NCI-H1092 treated with DMSO at 0.1 percent for 48 hours (cell line): ENCODE results near the gene RARB.

Source experiments
- DNase-seq: peaks from one replicate; lab custom pipeline; 2025; lab: John Stamatoyannopoulos, UW

The RARB gene

DNA sequence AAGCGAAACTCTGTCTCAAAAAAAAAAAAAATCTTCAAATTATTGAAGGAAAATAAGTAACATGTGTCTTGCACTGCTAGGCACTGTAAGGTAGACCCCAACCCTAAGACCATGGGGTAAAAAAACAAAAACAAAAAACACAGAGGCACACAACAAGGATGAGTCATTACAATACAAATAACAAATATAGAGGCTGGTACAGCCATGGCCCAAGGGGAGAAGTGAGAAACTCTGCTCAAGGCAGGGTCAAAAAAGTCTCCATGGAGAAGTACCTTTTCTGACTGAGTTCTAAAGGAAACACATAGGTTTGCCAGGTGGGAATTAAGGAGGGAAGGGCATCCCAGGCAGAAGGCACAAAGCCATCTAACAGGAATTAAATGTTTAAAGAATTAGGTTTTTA is 182.1 kb downstream of the RARB start:
- DNase-seq: no peak

DNA sequence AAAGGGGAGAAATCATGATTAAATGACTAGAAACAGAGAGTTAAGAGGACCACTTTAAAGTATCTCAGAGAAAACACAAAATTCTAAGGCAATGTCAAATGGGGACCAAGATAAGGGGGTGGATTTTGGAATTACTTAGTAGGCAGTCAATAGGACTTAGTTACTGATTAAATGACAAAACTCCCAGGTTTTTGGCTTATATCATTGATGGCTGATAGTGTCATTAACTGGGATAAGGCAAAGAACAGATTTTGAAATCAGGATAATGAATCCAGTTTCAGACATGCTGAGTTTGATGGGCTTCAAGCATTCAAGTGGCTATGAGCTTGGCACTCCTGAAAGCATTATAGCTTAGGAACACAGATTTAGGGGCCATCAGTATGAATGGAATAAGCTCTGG is 182.7 kb downstream of the RARB start:
- no peak for DNase-seq

DNA sequence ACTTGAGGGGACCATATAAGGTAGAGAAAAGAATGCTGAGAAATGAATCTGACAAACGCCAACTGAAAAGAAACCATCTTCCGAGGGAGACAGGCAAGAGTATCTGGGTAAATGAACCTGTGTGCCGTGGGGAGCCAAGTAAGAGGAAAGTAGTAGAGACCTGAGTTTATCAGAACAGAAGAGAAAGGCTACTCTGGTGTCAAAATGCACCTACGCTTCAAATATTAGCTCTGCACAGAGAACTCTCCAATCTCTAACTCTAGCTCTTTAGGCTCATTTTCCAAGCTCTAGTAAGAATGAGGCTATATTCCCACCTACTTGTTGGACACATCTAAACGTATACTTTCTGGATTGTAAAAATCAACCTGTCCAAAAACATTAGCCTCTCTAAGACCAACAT is 183.1 kb downstream of the RARB start:
- DNase-seq: no peak

DNA sequence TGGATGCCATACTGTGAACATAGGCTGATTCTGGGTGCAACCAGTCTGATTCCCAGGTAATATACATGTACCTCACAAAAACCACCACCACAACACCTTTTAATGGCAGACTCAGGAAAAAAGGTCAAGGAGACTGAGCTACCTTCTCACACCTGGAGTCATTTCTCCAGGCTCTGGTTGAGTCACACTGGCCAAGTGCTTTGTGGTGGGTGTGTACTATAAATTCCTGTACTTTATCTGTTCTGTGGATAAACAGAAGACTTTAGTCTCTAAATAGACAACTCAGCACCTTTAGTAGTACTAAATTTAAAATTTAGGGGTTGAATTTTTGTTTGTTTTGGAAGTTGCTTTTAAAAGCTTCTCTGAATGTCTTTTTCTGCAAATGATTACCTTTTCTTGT is 190.0 kb downstream of the RARB start:
- DNase-seq: no peak

DNA sequence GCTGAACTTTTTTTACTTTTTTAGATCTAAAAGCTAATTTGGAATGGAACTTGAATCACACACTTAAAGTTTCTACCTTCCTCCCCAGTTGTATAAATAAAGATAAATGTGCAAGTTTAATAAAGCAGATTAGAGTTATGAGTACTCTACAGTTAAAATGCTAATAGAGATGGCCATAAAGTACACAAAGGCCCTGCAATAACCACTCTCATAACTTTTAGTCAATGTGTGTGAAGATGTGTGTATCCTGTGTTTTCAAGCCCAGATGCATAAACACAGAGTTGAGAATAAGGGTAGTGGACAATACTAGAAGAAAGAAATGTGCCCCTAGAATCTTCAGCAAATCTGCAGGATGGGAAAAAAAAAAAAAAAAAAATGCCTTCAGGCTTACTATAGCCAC is 191.3 kb downstream of the RARB start:
- no peak for DNase-seq

DNA sequence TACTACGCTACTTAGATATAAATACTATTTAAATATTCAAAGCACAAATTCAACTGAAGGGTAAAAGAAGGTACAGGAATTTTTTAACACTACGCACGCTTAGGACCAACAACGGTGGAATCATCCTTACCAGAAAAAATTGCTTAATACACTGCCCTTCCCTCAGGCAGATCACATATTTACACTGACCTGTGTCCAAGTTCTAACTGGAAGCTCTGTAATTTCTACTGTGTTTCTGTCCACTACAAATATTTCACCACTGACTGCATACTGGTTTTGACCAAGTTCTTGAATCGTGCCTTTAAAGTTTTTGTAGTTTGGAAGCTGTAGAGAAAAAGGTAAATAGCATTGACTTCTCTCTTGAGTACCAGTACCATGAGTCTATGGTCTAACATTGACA is 192.4 kb downstream of the RARB start:
- DNase-seq: no peak

DNA sequence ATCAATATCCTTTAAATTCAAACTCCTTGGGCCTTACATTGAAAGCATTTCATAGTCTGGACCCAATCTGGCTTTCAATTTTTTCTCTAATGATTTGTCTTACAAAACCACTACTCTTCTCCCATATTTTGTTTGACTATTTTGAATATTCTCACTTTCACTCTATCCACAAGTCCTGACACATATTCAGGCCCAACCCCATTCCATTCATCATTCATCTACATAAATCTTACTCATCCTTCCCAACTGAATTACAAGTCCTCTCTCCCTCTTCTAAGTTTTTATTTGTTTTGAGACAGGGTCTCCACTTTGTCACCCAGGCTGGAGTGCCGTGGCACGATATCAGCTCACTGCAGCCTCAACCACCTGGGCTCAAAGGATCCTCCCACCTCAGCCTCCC is 193.0 kb downstream of the RARB start:
- no peak for DNase-seq

DNA sequence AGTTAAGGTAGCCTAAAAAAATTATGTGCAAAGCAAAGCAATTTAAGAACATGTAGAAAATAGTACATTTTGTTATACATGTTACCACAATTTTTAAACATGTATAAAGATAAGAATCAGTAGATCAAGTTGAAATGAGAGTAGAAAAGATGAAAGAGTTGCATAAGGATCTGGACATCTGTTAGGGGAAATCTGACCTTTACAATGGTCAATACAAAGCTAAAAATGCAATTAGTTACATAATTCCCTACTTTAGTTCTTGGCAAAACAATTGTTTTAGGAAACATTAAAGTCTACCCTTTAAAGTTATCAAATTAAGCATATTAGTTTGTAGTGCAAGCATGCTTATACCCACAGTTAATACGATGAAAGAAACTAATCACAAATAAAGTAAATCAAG is 203.9 kb downstream of the RARB start:
- no peak for DNase-seq

DNA sequence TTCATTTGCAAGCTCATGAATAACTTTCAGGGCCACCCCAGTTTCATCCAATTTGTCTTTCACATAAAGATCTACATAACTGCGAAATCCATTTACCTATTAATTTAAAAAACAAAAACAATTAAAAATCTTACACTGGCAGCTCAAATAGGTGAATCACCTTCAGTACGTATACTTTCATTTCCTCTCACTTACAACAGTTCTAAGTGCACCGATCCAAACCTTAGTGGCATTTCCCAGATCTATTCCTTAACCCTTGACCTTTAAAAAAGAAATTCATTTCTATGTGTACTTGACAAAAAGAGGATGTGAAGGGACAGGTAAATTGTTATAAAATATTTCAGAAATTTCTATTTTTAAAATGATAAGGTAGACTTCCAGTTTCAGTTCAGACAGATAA is 205.9 kb downstream of the RARB start:
- no peak for DNase-seq

DNA sequence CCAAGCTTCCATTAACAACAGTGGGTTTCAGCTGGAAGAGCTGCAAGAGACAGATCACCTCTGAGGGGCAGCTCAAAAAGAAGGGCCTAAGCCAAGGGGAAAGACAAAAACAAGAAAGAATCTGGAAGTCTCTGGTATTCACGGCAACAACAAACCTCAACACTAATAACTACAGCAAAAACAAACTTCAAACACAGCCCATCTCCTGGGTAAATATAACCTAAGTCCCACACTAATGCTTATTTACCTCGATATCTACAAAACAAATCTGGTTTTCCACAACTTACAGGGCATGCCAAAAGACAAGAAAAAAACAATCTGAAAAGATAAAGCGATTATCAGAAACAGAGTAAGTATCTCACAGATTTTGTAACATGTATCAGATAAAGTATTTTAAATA is 207.0 kb downstream of the RARB start:
- DNase-seq: no peak
